Esophagus muscularis mucosa (tissue), 3 donors: ENCODE results near the gene USP47.

Experiments used
- CTCF ChIP-seq, 3 experiments: fragments of 200-600 bp in 2 of 3; fragments of 450-650 bp in 1 of 3; sonication (generic) in 2 of 3; IDR thresholded peaks; one replicate each; pipeline ENCODE4 v1.5.1; 2017 to 2019; ENCODE audit warnings: antibody characterized with exemption in 3 of 3, mild to moderate bottlenecking in 2 of 3, moderate library complexity in 1 of 3
- POLR2A ChIP-seq: fragments of 450-650 bp; IDR thresholded peaks from one replicate; pipeline ENCODE4 v1.6.1; 2017; ENCODE audit warnings: antibody characterized with exemption, moderate library complexity, mild to moderate bottlenecking, low read depth
- POLR2AphosphoS5 ChIP-seq, 2 donors: sonication (generic); formaldehyde crosslinking; IDR thresholded peaks; one replicate each; pipeline ENCODE4 v1.6.1; 2017; ENCODE audit warnings: antibody characterized with exemption in 2 of 2

- TF ChIP-seq POLR2AphosphoS5 (IDR thresholded peaks at IDR 0.05) (no peak), CTCF (IDR thresholded peaks at IDR 0.05) (no peak), POLR2A (no peak)
Measured at GRCh38 chr11:12001186-12001585, 159.4 kb downstream of the USP47 start.
